HuH-7 (cell line): ENCODE measurements around the gene CTNNBL1.
"Not testable (repeated sequence)": the region's sequence is repeated elsewhere in the genome, so short reads cannot be mapped to it uniquely, and the experiment has no call there.

Experiments
- DNase-seq: peaks from one replicate; pipeline ENCODE4 v3.0.0; 2011; ENCODE audit warnings: low spot score

CTNNBL1 gene

GRCh38 chr20:37693635-37694626 is at the start of gene CTNNBL1:
Gene CTNNBL1, plus strand, starts transcription at chr20:37694030. Its CDS starts 93 bp downstream, at chr20:37694123.
- peak; percentile 87 for DNase-seq

GRCh38 chr20:37644605-37645004 is 49.2 kb upstream of the CTNNBL1 start:
- no peak for DNase-seq

- no peak for DNase-seq
Observed at GRCh38 chr20:37647946-37648345, 45.9 kb upstream of the CTNNBL1 start.

GRCh38 chr20:37649017-37649416 is 44.8 kb upstream of the CTNNBL1 start:
- no peak for DNase-seq

GRCh38 chr20:37649676-37650370 is 44.0 kb upstream of the CTNNBL1 start:
- DNase-seq, result no peak

GRCh38 chr20:37650661-37651060 is 43.2 kb upstream of the CTNNBL1 start:
- DNase-seq, result no peak

GRCh38 chr20:37651932-37652331 is 41.9 kb upstream of the CTNNBL1 start:
- peak; percentile 30 for DNase-seq

GRCh38 chr20:37656945-37657344 is 36.9 kb upstream of the CTNNBL1 start:
- DNase-seq, result no peak

GRCh38 chr20:37657924-37658804 is 35.7 kb upstream of the CTNNBL1 start:
- no peak for DNase-seq

GRCh38 chr20:37661519-37661918 is 32.3 kb upstream of the CTNNBL1 start:
- no peak for DNase-seq

- DNase-seq, result no peak
Observed at GRCh38 chr20:37662308-37662707, 31.5 kb upstream of the CTNNBL1 start.

GRCh38 chr20:37664595-37664994 is 29.2 kb upstream of the CTNNBL1 start:
- DNase-seq, result not testable (repeated sequence)

GRCh38 chr20:37668166-37668565 is 25.7 kb upstream of the CTNNBL1 start:
- no peak for DNase-seq

GRCh38 chr20:37669062-37669772 is 24.6 kb upstream of the CTNNBL1 start:
- no peak for DNase-seq

GRCh38 chr20:37669773-37670236 is 24.0 kb upstream of the CTNNBL1 start:
- no peak for DNase-seq

GRCh38 chr20:37670351-37670791 is 23.5 kb upstream of the CTNNBL1 start:
- DNase-seq, result no peak

GRCh38 chr20:37672143-37672542 is 21.7 kb upstream of the CTNNBL1 start:
- DNase-seq, result no peak

- DNase-seq, result no peak
Observed at GRCh38 chr20:37673444-37673843, 20.4 kb upstream of the CTNNBL1 start.

GRCh38 chr20:37676440-37676839 is 17.4 kb upstream of the CTNNBL1 start:
- DNase-seq, result no peak

GRCh38 chr20:37677969-37678861 is 15.6 kb upstream of the CTNNBL1 start:
- DNase-seq, result no peak
